Retina (tissue), 1 donor: ENCODE data around the gene NQO2.
"Not testable (repeated sequence)": the region's sequence is repeated elsewhere in the genome, so short reads cannot be mapped to it uniquely, and the experiment has no call there.

Experiments used
- DNase-seq: peaks from one replicate; pipeline ENCODE4 v3.0.0-alpha.2; 2016

NQO2 gene

DNA sequence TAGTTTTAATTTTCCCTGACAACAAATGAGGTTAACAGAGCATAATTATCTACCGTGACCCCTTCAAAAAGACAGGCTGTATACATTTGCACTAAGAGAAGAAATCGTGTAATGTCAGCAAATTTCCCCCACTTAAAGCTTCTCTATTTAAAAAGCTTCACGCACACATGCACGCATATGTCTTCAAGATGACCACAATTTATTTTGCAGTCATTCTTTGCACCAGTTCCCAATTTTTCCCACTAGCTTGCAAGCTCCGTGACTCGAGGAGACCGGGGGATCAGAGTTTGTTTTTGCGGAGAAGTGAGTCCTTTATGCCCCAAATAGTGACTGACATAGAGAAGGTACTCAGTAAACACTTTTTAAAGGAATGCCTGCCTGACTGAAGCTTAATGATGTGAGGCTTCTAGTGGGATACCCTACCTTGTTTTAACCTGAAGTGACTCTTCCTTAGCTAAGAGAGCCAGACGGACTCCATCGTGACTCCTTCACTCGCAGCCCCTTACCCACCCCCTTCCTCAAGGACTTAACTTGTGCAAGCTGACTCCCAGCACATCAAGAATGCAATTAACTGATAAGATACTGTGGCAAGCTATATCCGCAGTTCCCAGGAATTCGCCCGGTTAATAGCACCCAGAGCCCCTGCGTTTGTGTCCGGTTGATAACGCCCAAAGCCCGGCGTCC lies 9.3 kb upstream of the NQO2 start:
- DNase-seq: peak; percentile 79

DNA sequence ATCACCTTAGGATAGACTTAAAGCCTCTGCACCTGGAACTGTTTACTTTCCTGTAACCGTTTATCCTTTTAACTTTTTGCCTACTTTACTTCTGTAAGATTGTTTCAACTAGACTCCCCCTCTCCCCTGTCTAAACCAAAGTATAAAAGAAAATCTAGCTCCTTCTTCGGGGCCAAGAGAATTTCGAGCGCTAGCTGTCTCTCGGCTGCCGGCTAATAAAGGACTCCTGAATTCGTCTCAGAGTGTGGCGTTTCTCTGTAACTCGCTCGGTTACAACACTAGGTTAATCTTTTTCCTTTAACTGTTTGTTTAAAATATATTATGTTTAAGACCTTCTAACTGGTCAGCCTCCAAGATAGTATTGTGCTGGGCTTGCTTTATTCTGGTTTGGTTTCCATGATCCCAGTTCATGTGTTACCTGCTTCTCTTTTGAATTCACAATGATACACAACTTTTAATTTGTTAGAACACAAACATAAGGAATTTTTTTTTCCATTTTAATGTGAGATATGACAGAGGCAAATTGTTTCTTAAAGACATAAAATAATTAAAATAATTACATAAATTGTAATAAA lies 8.7 kb upstream of the NQO2 start:
- DNase-seq: no peak

DNA sequence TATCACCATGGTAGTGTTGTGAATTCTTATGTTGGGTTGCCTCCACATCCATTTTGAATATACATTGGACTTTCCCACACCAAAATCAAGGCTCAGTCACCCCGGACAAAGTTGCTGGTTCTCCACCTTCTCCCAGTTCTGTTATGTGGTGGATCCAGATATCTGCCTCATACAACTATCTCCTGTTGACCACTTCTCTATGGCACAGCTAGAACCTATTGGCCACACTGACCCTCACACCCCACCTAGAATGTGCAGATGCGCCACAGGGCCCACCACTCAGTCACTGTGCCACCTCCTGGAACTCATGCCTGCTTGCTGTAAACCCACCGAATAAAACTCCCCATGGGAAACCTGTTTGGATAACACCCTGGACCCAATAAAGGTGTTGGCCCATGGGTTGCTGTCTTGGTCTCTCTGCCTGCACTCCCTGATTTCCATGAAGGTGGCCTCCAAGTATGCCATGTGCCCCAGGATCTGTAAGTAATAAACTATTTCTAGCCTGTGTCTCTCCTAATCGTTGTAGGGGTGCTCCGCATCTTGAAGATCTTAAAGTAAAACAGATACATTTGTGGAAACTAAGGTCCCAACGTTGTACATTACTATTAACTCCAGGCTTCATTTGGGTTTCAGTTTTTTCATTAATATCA lies 7.2 kb upstream of the NQO2 start:
- DNase-seq: no peak

DNA sequence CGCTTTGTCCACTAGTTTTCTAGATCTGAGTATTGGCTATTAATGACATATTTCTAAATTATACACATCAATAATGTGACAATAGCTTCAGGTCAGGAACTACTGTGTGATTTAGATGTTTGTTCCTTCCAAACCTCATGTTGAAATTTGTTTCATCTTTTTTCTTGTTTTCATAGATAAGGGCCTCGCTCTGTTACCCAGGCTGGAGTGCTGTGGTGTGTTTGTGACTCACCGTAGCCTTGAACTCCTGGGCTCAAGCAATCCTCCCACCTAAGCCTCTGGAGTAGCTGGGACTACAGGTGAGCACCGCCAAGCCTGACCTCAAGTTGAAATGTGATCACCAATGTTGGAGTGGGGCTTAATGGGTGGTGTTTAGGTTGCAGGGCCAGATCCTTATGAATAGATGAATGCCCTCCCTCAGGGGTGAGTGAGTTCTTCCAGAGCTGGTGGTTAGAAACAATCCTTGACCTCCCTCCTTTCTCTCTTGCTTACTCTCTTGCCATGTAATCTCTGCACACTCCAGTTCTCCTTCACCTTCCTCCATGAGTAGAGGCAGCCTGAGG lies 5.9 kb upstream of the NQO2 start:
- DNase-seq: no peak

DNA sequence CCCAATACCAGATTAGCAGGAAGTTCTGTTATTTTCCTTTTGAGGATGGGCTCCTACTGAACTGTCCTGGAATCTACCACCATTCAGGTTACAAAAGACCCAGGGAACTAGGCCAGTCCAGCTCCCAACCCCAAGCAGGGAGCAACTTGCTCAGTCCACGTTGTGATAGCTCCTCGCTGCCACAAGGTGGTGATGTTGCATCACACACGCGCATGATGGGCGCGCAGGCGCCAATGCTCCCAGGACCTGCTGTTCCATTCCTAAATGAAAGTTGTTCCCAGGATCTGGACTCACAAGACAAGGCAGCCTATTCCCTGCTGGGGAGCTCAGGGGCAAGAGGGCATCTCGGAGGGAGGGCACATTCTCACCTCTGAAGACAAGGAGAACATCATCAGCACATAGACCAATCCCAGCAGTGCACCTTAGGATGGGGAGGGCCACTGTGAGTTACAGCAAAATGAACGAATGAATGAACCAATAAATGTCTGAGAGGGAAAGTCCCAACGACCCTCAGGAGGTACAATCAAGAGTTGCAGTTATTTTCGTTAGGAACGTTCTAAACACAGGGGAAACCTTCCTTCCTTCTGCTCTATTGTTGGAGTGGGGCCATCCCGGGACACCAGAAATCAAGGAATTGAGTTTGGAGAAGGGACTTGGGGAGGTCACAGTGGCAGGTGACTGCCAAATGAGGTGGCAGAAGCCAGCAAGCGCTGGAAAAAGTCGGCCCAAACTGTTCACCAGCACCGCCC lies 1.3 kb upstream of the NQO2 start:
- not testable (repeated sequence) for DNase-seq

DNA sequence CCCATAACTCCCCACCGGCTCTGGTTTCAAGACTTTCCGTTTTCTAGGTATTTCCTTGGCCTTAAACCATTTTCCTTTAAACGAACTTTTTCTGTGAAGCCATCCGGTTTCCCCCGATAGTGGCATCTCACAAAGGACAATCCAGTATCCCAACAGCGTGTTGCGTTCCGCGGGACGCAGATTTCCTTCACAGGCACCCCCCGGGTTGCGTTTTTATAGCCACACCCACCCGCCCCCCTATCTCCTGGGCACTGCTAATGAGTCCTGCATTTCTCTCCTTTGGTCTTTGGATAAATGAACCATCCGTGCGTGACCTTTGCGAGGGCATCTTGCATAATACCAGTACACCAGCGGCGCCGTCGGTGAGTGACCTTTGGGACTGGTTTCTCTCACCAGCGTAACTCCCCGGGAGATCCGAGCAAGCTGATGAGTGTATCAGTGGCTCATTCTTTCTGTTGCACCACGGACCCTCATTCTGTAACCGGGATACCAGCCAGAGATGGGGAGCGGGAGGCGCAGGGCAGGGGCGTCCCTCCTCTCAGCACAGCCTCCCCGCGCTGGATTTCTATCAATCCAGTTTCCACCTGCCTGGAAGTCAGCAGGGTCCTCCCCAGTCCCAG lies 586 bp upstream of the NQO2 start:
- DNase-seq: peak; percentile 90

DNA sequence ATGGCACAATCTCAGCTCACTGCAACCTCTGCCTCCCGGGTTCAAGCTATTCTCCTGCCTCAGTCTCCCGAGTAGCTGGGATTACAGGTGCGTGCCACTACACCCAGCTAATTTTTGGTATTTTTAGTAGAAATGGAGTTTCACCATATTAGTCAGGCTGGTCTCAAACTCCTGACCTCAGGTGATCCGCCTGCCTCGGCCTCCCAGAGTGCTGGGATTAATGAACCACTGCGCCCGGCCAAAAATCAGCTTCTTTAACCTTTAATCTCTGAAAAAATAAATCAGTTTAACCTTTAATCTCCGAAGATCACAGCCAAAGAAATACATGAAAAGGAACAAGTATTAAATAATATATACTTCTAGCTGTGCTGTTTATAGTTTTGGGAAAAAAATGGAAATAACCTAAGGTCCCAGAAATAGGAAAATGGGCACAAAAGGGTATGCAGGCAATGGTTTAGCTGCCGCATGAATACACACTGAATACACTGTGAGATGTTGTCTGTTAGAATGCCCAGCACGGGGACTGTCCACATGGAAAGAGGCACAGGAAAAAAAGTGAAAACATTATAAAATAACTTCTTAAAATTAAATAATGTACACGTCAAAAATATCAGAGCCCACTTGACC lies 1.6 kb downstream of the NQO2 start:
- DNase-seq: no peak

DNA sequence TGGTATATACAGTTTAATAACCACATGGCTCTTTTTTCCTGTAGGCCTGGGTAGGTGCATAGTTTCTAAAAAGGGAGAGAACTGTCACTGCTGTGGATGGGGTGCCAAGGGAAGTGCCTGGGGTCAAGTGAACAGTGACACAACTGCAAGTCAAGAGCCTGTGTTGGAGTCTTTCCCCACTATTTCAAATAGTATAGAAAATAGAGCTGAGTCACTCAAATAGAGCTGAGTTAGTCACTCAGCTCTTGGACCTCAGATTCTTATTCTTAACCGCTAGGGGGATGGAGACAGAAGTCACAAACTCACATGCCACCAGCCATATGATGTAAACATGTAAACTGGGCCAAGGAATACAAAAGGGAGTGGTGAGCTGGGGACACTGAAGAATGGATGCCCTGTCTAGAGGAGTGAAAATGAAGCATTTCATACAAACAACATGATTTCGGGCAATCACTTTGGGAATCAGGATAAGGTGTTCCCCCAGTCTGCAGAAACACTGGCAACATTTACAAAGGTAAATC lies 2.1 kb downstream of the NQO2 start:
- DNase-seq: peak; percentile 28

DNA sequence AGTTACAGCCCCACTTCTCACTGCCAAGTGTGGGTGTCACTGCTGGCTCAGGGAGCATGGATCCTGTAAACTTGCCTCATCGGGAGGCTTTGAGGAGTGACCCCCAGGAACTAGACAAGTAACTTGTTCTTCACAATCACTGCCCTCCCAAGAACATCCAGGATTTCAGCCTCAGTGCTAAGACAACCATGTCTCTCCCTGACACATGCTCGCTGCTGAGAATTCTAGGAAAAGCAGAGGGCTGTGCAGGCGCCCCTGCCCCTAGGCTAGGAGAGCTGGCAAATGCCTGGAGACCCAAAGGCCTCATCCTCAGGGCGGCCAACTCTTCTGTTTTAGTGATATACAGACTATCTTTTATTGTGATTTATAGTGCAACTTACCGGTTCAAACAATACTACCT lies 3.5 kb downstream of the NQO2 start:
- not testable (repeated sequence) for DNase-seq

DNA sequence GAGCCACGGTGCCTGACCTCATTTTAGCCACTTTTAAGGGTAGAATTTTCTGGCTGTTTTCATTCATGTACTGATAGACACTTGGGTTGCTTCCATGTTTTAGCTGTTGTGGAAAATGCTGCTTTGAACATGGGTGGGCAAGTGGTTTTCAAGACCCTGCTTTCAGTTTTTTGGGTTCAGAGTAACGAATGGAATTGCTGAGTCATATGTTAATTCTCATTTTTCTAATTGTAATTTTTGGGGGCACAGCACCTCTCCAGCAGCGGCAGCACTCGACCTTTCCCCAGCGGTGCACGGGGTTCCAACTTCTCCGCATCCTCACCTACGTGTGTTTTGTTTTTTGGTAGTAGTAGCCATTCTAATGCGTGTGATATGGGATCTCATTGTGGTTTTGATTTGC lies 5.4 kb downstream of the NQO2 start:
- no peak for DNase-seq

DNA sequence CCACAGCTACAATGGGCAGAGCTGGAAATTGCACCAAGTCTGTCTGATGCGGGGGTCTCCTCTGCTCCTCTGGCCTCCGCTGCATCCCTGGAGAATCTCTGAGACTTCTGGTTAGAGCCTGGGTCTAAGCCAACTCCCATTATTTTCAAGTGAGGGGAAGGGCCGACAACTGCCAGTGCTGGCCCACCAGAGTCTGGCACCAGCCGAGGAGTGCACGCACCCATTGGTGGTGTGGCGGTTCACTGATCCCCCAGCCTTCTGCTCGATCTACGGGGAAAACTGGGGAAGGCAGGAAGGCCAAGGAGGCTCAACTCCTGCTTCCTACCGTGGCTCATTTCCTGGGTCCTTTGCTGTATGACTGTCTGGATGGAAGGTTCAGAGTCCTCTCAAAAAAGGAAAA lies 6.2 kb downstream of the NQO2 start:
- DNase-seq: no peak

DNA sequence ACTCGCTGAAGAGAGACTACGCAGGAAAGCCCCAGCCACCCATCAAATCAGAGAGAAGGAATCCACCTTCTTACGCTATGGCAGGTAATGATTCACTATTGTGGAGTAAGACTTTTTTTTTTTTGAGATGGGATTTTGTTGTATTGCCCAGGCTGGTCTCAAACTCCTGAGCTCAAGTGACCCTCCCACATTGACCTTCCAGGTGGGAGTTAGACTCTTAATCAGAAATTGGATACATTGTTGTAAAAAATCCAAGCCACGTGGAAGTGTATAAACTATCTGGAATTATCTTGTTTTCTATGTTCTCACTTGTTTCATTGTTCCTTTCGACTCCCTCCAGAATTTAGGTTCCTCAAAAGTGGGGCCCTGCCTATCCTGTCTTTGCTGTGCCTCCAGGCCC lies 6.8 kb downstream of the NQO2 start:
- DNase-seq: no peak

DNA sequence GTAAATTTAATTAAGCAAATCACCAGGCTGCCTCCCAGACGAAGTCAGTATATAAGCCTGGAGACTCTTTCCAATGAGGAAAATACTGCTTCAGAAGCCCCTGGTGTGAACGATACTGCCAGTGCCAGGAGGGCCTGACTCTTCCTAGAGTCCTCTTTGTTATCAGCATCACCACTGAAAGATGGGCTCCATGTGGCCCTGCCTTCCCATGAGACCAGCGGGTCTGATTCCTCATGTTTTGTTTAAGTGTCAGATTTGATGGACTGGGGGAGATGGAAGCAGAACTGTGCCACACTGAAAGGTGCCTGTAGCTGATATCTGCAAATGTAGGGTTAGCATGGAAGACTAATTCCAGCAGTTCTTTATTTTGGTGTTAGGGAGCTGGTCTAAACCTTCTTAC lies 7.9 kb downstream of the NQO2 start:
- no peak for DNase-seq

DNA sequence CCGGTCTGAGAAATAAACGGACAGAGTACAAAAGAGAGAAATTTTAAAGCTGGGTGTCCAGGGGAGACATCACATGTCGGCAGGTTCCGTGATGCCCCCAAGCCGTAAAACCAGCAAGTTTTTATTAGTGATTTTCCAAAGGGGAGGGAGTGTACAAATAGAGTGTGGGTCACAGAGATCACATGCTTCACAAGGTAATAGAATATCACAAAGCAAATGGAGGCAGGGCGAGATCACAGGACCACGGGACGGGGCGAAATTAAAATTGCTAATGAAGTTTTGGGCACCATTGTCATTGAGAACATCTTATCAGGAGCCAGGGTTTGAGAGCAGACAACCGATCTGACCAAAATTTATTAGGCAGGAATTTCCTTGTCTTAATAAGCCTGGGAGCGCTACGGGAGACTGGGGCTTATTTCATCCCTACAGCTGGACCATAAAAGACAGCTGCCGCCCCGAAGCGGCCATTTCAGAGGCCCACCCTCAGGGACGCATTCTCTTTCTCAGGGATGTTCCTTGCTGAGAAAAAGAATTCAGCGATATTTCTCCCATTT lies 9.1 kb downstream of the NQO2 start:
- DNase-seq: not testable (repeated sequence)

DNA sequence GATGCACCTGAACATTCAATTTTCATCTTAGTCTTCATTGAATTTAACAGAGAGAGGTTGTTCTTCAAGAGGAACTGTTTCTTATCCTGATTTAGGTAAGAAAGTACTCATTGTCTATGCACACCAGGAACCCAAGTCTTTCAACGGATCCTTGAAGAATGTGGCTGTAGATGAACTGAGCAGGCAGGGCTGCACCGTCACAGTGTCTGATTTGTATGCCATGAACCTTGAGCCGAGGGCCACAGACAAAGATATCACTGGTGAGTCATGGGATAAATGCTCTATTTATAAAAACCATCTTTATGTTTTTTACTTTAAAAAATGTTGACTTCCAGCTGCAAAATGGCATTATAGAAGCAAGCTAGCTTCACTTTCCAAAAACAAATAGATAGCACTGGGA lies 10.2 kb downstream of the NQO2 start:
- DNase-seq: no peak

DNA sequence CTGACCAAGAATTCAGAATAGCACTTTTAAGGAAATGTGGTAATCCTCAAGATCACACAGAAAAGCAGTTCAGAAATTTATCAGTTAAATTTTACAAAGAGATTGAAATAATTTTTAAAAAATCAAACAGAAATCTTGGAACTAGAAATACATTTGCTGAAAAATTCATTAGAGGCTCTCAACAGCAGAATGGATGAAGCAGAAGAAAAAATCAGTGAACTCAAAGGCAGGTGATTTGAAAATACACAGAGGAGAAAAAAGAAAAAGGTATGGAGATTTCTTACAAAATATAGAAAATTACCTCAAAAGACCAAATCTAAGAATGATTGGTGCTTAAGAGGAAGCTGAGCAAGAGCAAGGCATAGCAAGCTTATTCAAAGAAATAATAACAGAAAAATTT lies 11.5 kb downstream of the NQO2 start:
- DNase-seq: no peak

DNA sequence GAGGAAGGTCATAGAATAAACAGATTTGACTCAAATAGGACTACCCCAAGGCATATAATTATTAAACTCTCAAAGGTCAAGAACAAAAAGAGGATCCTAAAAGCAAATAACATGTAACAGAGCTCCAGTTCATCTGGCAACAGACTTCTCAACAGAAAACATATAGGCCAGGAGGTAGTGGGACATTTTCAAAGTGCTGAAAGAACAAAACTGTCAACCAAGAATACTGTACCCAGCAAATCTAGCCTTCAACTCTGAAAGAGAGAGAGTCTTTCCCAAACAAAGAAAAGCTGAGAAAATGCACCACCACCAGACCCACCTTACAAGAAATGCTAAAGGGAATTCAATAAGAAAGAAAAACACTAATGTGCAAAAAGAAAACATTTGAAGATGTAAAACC lies 11.9 kb downstream of the NQO2 start:
- no peak for DNase-seq

DNA sequence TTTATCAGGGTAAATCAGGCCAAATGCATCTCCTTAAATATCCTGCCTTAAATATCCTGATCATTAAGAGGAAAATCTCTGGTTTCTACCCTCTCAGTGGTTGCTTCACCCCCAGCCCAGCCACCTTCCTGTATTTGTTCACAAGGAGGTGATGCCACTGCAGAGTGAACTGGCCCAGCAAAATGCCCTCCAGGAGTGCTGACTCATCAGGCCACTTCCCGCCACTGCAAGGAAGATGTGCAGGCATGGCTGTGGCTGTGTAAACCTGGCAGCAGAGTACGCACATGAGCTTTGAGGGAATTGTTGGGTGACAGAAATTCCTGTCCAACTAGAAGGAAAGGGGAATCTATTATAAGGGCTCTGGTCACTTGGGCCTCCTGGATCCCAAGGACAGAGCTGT lies 13.8 kb downstream of the NQO2 start:
- no peak for DNase-seq

DNA sequence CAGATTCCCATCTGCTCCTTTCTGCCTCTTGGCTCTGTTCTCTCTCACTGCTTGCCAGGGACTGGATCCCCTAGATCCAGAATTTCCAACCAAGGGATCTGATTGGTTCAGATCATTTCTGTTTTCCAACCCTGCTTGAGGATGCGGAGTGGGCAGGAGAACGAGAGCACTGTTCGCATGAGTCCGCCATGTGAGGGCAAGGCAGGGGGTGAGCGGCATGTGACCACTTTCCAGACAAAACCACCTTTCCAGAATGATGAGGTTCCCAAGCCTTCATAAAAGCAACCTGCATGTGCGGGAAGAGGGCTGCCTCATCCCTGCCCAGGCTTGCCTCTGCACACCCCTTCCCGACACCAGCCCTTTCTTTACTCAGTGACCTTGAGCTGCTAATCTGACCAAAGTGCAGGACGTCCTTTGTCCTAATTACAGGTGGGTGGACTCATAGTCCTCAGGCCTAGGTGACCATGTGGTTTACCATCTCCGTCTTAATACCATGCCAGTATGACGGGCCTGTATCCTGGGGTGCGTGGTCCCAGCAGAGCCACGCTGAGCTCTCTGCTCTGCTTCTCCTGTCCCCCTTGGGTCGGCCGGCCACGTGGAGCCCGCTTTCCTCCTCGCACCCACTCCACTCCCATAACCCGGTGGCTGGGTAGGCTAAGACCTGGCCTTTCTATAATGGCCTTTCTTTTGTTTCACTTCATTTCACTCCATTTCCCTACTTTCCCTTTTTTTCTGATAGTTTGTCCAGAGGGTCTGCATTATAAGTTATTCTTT lies 14.4 kb downstream of the NQO2 start:
- no peak for DNase-seq

DNA sequence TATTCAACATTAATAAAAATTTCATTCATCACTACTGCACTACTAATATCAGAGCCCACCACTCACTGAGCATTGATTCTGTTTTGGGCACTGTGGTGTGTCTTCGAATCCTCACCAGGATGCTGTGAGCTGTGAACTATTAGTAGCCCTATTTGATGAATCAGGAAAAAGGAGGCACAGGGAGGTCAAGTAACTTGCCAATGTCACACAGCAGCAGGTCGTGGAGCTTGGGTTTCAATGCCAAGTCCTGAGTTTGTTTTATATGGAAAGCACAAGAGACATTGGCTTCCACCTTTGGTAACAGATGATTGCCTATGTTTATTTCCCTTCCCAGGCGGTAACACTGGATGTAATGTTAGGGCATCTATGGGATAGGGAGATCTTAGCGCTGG lies 15.0 kb downstream of the NQO2 start:
- DNase-seq: no peak

DNA sequence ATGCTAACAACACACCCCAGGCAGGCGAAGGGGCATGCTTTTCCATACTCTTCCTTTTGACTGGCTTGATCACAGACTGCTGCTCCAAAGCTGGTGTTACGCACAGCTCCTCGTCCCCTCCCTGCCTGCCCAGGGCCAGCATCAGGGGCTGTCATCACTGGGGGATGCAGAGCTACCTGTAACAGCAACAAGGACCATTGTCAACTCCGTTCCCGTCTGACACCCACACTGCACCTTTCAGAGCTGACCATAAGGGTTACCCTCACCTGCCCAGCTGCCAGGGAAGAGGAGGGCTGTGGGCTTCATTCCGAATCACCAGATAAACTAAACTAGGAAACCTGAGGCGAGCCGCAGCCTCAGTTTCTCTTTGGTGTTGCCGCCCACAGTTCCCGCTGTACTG lies 15.4 kb downstream of the NQO2 start:
- DNase-seq: no peak
